GM12878 (cell line): Measurements from ENCODE around the gene CFAP54. TPM values are rescaled to one million over a fixed set of nuclear protein-coding genes. Genes with fewer than 3 reads are reported as not detected.

Experiments
- ATAC-seq: fragments of 200-7000 bp; cut with Tn5 transposase; 3 replicates; pipeline ENCODE4 v1.9.1; 2020; ENCODE audit warnings: mild to moderate bottlenecking, moderate library complexity
- BruUV-seq: library from RNA; stranded (reverse); fragments of 400-500 nt; replicated peaks from 2 replicates; lab custom pipeline; 2021; lab: Mats Ljungman, UMichigan
- CTCF ChIA-PET: fragments of 300-600 bp; sonication (Branson Sonifier 250); formaldehyde crosslinking; extraction: SDS; loops from one replicate; lab custom pipeline; 2021; ENCODE audit warnings: inconsistent platforms; lab: Yijun Ruan, JAX
- POLR2A ChIA-PET: fragments of 350-600 bp; formaldehyde crosslinking; extraction: SDS; loops from one replicate; lab custom pipeline; 2021; ENCODE audit warnings: inconsistent platforms; lab: Charles Lee
- RAD21 ChIA-PET: fragments of 300-600 bp; sonication (Branson Sonifier 250); formaldehyde crosslinking; loops from one replicate; lab custom pipeline; 2023; ENCODE audit warnings: antibody characterized with exemption; ENCODE audit not compliant: unreplicated experiment; lab: Charles Lee
- SMC1A ChIA-PET: fragments of 300-600 bp; sonication (Branson Sonifier 250); formaldehyde crosslinking; loops from one replicate; lab custom pipeline; 2023; ENCODE audit not compliant: unreplicated experiment, uncharacterized antibody; lab: Charles Lee
- DNase-seq: peaks from one replicate; pipeline ENCODE4 v3.0.0-alpha.2; 2011; ENCODE audit warnings: low read depth, low spot score
- FAIRE-seq: peaks from 3 replicates; lab custom pipeline; 2011; peaks lifted over from hg19 to GRCh38; lab: Jason Lieb, UNC
- H2AFZ ChIP-seq: 2 replicates; pipeline ENCODE4 v1.6.0; 2011; ENCODE audit warnings: low read depth, low read length, control low read depth; ENCODE audit not compliant: control insufficient read depth
- H3K27ac ChIP-seq: 2 replicates; pipeline ENCODE4 v1.5.1; 2011; ENCODE audit warnings: control low read depth; ENCODE audit not compliant: control insufficient read depth, insufficient read depth
- H3K27me3 ChIP-seq, 2 experiments: replicated peaks in 1 of 2; 2 replicates each; pipeline versions ENCODE4 v1.6.0 to v1.6.1; 2011; ENCODE audit warnings: low read length in 1 of 2; ENCODE audit not compliant: control insufficient read depth in 2 of 2, insufficient read depth in 2 of 2
- H3K36me3 ChIP-seq, 2 experiments: 2 replicates each; pipeline ENCODE4 v1.5.1; 2011; ENCODE audit warnings: low read length in 1 of 2; ENCODE audit not compliant: control insufficient read depth in 2 of 2, insufficient read depth in 2 of 2
- H3K4me1 ChIP-seq: 2 replicates; pipeline ENCODE4 v1.6.1; 2011; ENCODE audit warnings: mild to moderate bottlenecking, low read length, moderate library complexity, mixed read lengths; ENCODE audit not compliant: control insufficient read depth, insufficient read depth
- H3K4me2 ChIP-seq: 2 replicates; pipeline ENCODE4 v1.6.0; 2011; ENCODE audit warnings: control low read depth; ENCODE audit not compliant: control insufficient read depth, insufficient read depth
- H3K4me3 ChIP-seq: fragments of 200-600 bp; sonication (generic); 2 replicates; pipeline ENCODE4 v1.5.1; 2016
- H3K79me2 ChIP-seq: 2 replicates; pipeline ENCODE4 v1.6.0; 2011; ENCODE audit warnings: low read length; ENCODE audit not compliant: control insufficient read depth, insufficient read depth
- H3K9ac ChIP-seq: 2 replicates; pipeline ENCODE4 v1.8.0; 2011; ENCODE audit warnings: low read length, control low read depth, mixed read lengths; ENCODE audit not compliant: control insufficient read depth, insufficient read depth
- H3K9me3 ChIP-seq: replicated peaks from 3 replicates; pipeline ENCODE4 v1.5.1; 2011; ENCODE audit warnings: mild to moderate bottlenecking, low read length; ENCODE audit not compliant: control insufficient read depth, insufficient read depth
- H4K20me1 ChIP-seq: 2 replicates; pipeline ENCODE4 v1.6.0; 2011; ENCODE audit not compliant: control insufficient read depth, insufficient read depth
- BACH1 ChIP-seq: fragments of 450-650 bp; IDR thresholded peaks from 2 replicates; pipeline ENCODE4 v1.6.1; 2017; ENCODE audit warnings: mild to moderate bottlenecking, borderline replicate concordance
- CREB1 ChIP-seq: IDR thresholded peaks from 2 replicates; pipeline ENCODE4 v1.6.1; 2012; ENCODE audit warnings: low read depth, mild to moderate bottlenecking, inconsistent platforms
- DPF2 ChIP-seq: fragments of 450-650 bp; IDR thresholded peaks from 2 replicates; pipeline ENCODE4 v1.6.1; 2017; ENCODE audit warnings: mild to moderate bottlenecking
- EGR1 ChIP-seq, 2 experiments: IDR thresholded peaks; 1 replicate in 1 of 2; 2 replicates in 1 of 2; pipeline ENCODE4 v1.6.1; 2011 to 2012; ENCODE audit warnings: low read depth in 2 of 2, low read length in 2 of 2, borderline replicate concordance in 1 of 2, mild to moderate bottlenecking in 1 of 2, moderate library complexity in 1 of 2
- ELK1 ChIP-seq: IDR thresholded peaks from 2 replicates; pipeline ENCODE4 v1.6.1; 2012; ENCODE audit warnings: low read depth, low read length, improper control_type of control experiment
- ETV6 ChIP-seq, 2 experiments: fragments of 450-650 bp in 1 of 2; IDR thresholded peaks in 1 of 2; conservative IDR thresholded peaks in 1 of 2; 2 replicates each; pipeline ENCODE4 v1.6.1; 2014; ENCODE audit warnings: antibody characterized with exemption in 1 of 2, borderline replicate concordance in 1 of 2, low read depth in 1 of 2, mild to moderate bottlenecking in 1 of 2, moderate library complexity in 1 of 2
- FOXM1 ChIP-seq: IDR thresholded peaks from 2 replicates; pipeline ENCODE4 v1.6.1; 2012; ENCODE audit warnings: low read depth, mild to moderate bottlenecking, inconsistent platforms, low read length, moderate library complexity
- IKZF1 ChIP-seq: fragments of 450-650 bp; conservative IDR thresholded peaks from 2 replicates; pipeline ENCODE4 v1.6.1; 2017; ENCODE audit warnings: antibody characterized with exemption, mild to moderate bottlenecking
- IKZF2 ChIP-seq, 2 experiments: fragments of 450-650 bp; IDR thresholded peaks; 2 replicates each; pipeline ENCODE4 v1.6.1; 2017; ENCODE audit warnings: mild to moderate bottlenecking in 2 of 2, moderate library complexity in 2 of 2
- JUNB ChIP-seq: IDR thresholded peaks from 2 replicates; pipeline ENCODE4 v1.6.1; 2016; ENCODE audit warnings: antibody characterized with exemption, mild to moderate bottlenecking
- LARP7 ChIP-seq: fragments of 450-650 bp; IDR thresholded peaks from 2 replicates; pipeline ENCODE4 v1.6.1; 2017; ENCODE audit warnings: mild to moderate bottlenecking
- NBN ChIP-seq: fragments of 450-650 bp; IDR thresholded peaks from 2 replicates; pipeline ENCODE4 v1.6.1; 2016
- NFIC ChIP-seq: IDR thresholded peaks from 2 replicates; pipeline ENCODE4 v1.6.1; 2012; ENCODE audit warnings: low read depth, mild to moderate bottlenecking, inconsistent platforms, low read length, moderate library complexity
- NFXL1 ChIP-seq: fragments of 450-650 bp; IDR thresholded peaks from 2 replicates; pipeline ENCODE4 v1.6.1; 2017; ENCODE audit warnings: antibody characterized with exemption, mild to moderate bottlenecking, borderline replicate concordance
- NFYB ChIP-seq: IDR thresholded peaks from 2 replicates; pipeline ENCODE4 v1.6.1; 2011; ENCODE audit warnings: low read depth, mild to moderate bottlenecking, low read length, improper control_type of control experiment, moderate library complexity; ENCODE audit not compliant: insufficient read depth
- PAX5 ChIP-seq: IDR thresholded peaks from 2 replicates; pipeline ENCODE4 v1.6.1; 2011; ENCODE audit warnings: low read depth, low read length, borderline replicate concordance
- POLR2AphosphoS5 ChIP-seq: IDR thresholded peaks from 2 replicates; pipeline ENCODE4 v1.6.1; 2011; ENCODE audit warnings: mild to moderate bottlenecking, low read length, inconsistent platforms
- RUNX3 ChIP-seq: IDR thresholded peaks from 2 replicates; pipeline ENCODE4 v1.6.1; 2012; ENCODE audit warnings: low read length, inconsistent platforms
- SMAD1 ChIP-seq: fragments of 450-650 bp; IDR thresholded peaks from 2 replicates; pipeline ENCODE4 v1.6.1; 2018; ENCODE audit warnings: mild to moderate bottlenecking, low read depth; ENCODE audit not compliant: partially characterized antibody
- WRNIP1 ChIP-seq: IDR thresholded peaks from 2 replicates; pipeline ENCODE4 v1.6.1; 2011; ENCODE audit warnings: low read depth, low read length, improper control_type of control experiment, borderline replicate concordance
- WGBS: methylation state at CpG from one replicate; pipeline ENCODE4 v1.1.6; 2016; ENCODE audit warnings: low lambda C conversion rate; ENCODE audit not compliant: insufficient replicate concordance, insufficient coverage; ENCODE audit errors: missing lambda C conversion rate; 5-methylcytosine and 5-hydroxymethylcytosine counted together
- in situ Hi-C: fragments of 300-500 bp; cut with MboI; formaldehyde crosslinking; loops from 9 replicates; pipeline ENCODE4 v1.14.3; 2018; ENCODE audit warnings: mixed read lengths
- intact Hi-C: fragments of 100-400 bp; cut with micrococcal nuclease; formaldehyde crosslinking; loops from one replicate; pipeline ENCODE4 v1.14.2; 2022; ENCODE audit not compliant: unreplicated experiment
- polyA plus RNA-seq, 11 experiments: library from polyadenylated mRNA; depleted of rRNA in 4 of 11; unstranded in 6 of 11; stranded (reverse) in 5 of 11; fragments of >200 nt; fragmentation: Nextera tagmentation in 4 of 11; fragmentation: Illumina TruSeq in 1 of 11; extraction: Ambion mirVana in 4 of 11; extraction: Trizol in 1 of 11; gene quantifications; 1 replicate in 1 of 11; 2 replicates in 10 of 11; pipeline versions ENCODE4 v1.2.1 to v1.2.3, GENCODE V29; 2011 to 2016; ENCODE audit warnings: inconsistent platforms in 2 of 11, missing spikeins in 2 of 11, low read depth in 1 of 11
- total RNA-seq, 4 experiments: library from RNA; depleted of rRNA in 3 of 4; stranded (reverse); fragments of >200 nt in 3 of 4; fragmentation: Illumina TruSeq in 1 of 4; extraction: Trizol in 1 of 4; gene quantifications; 2 replicates each; pipeline versions ENCODE4 v1.2.1 to v1.2.3, GENCODE V29; 2013 to 2021
- TF ChIP-seq, protein P1 (sequence below): IDR thresholded peaks from 2 replicates; pipeline ENCODE4 v1.6.1; 2011; ENCODE audit warnings: mild to moderate bottlenecking, low read depth, low read length, moderate library complexity; ENCODE audit not compliant: insufficient replicate concordance

CFAP54 gene
- total and polyA plus RNA-seq, 10 of the 15 experiments (the other 5 are each of a cell fraction or from before 2014, with no cell fraction given) = 0.19 to 1.5 (median 0.56) TPM

GRCh38 chr12:96500693-96501092 lies 11.3 kb downstream of the CFAP54 start (continued):
- TF ChIP-seq, protein P1, sequence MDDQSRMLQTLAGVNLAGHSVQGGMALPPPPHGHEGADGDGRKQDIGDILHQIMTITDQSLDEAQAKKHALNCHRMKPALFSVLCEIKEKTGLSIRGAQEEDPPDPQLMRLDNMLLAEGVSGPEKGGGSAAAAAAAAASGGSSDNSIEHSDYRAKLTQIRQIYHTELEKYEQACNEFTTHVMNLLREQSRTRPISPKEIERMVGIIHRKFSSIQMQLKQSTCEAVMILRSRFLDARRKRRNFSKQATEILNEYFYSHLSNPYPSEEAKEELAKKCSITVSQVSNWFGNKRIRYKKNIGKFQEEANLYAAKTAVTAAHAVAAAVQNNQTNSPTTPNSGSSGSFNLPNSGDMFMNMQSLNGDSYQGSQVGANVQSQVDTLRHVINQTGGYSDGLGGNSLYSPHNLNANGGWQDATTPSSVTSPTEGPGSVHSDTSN = no peak
- TF ChIP-seq NFYB = no peak
- TF ChIP-seq LARP7 = no peak

GRCh38 chr12:96501133-96501761 lies 11.9 kb downstream of the CFAP54 start:
- ChIA-PET POLR2A (interaction anchor here (0.7 to 1.7 kb wide), 5 partner anchors 12 to 100 kb away, joined by 3 to 7 read pairs (median 3); partner anchors contain the start of gene CFAP54), SMC1A (interaction anchor here (0.6 to 5.1 kb wide), 11 partner anchors 11 to 407 kb away, joined by 3 to 87 read pairs (median 4); partner anchors contain the start of gene CFAP54), CTCF (interaction anchor here (0.9 to 4.9 kb wide), 8 partner anchors 12 to 439 kb away, joined by 3 to 70 read pairs (median 5); partner anchors contain the start of genes CDK17 and CFAP54), RAD21 (interaction anchor here (0.7 to 4.9 kb wide), 14 partner anchors 9 to 106 kb away, joined by 3 to 57 read pairs (median 4); partner anchors contain the start of genes CDK17 and CFAP54)
- DNase-seq (peak; percentile 69), FAIRE-seq (peak; percentile 88), ATAC-seq (peak; percentile 90)
- Histone ChIP-seq H3K4me1 (peaks cover 33% of the 10 kb centered on the region), H3K79me2 (no peaks in the 10 kb centered on the region), H3K27me3 (no peaks in the 10 kb centered on the region), H3K4me2 (peak overlapping the region; percentile 52), H4K20me1 (no peaks in the 10 kb centered on the region), H3K9me3 (no peaks in the 10 kb centered on the region; the same call in 2 of the 3 replicates), H2AFZ (peak overlapping the region; percentile 3), H3K27ac (peak overlapping the region; percentile 62), H3K36me3 (no peaks in the 10 kb centered on the region), H3K9ac (no peak overlapping the region), H3K4me3 (no peak overlapping the region)
- intact Hi-C loops = loop anchor here (2.0 to 5.0 kb wide), 2 partner anchors 14 to 44 kb away; no protein-coding TSS in a partner anchor
- BruUV-seq = TSS peak; percentile 67
- WGBS = 11% methylated on average over 5 of the region's 5 CpGs
- in situ Hi-C loops = no loop called here
- TF ChIP-seq NFIC (peak; percentile 34; the same call in 1 of the 2 replicates), JUNB (peak; percentile 9; the same call in 1 of the 2 replicates), BACH1 (peak; percentile 85), WRNIP1 (no peak), DPF2 (peak; percentile 38; the same call in 1 of the 2 replicates), FOXM1 (no peak), SMAD1 (no peak), ELK1 (no peak), ETV6 (conservative IDR thresholded peaks at IDR 0.05 in 1 of 2, IDR thresholded peaks at IDR 0.05 in 1 of 2; ENCODE audit: borderline replicate concordance in 1 of 2, low read depth in 1 of 2) (peak in 1 of 2 experiments; percentile 63; a peak in 2 of 4 replicates), POLR2AphosphoS5 (0 out of 2 replicates have a peak, but pooled peaks have one; percentile 40), PAX5 (peak; percentile 36; the same call in 1 of the 2 replicates), IKZF2 (IDR thresholded peaks at IDR 0.05) (peak; percentile 69 to 74), RUNX3 (peak; percentile 69), IKZF1 (peak; percentile 58), NBN (0 out of 2 replicates have a peak, but pooled peaks have one; percentile 26), NFXL1 (no peak), EGR1 (IDR thresholded peaks at IDR 0.05; ENCODE audit: borderline replicate concordance in 1 of 2, low read depth in 2 of 2, low read length in 2 of 2) (no peak), CREB1 (peak; percentile 38; the same call in 1 of the 2 replicates)
